Thoracic aorta (tissue), 2 donors: ENCODE measurements around the gene RBMS3. TPM values are rescaled to one million over a fixed set of nuclear protein-coding genes. Genes with fewer than 3 reads are reported as not detected.

Experiments
- ATAC-seq: fragments of 150-250 bp; one replicate; pipeline ENCODE4 v1.8.0; 2017; ENCODE audit warnings: low read depth; ENCODE audit not compliant: insufficient number of reproducible peaks, low FRiP score
- DNase-seq: peaks from one replicate; pipeline ENCODE4 v3.0.0-alpha.2; 2020; ENCODE audit warnings: low spot score
- H3K27ac ChIP-seq, 2 donors: fragments of 200-600 bp; sonication (generic); 1 replicate in 1 of 2; 2 replicates in 1 of 2; pipeline ENCODE4 v1.5.1; 2016; ENCODE audit warnings: mild to moderate bottlenecking in 2 of 2, moderate library complexity in 2 of 2
- H3K27me3 ChIP-seq: fragments of 200-600 bp; sonication (generic); replicated peaks from 2 replicates; pipeline ENCODE4 v1.6.0; 2016; ENCODE audit warnings: mild to moderate bottlenecking; ENCODE audit not compliant: insufficient read depth
- H3K36me3 ChIP-seq: fragments of 200-600 bp; sonication (generic); one replicate; pipeline ENCODE4 v1.5.1; 2016
- H3K4me1 ChIP-seq, 2 donors: fragments of 200-600 bp; sonication (generic); 1 replicate in 1 of 2; 2 replicates in 1 of 2; pipeline versions ENCODE4 v1.5.1 to v1.6.0; 2016; ENCODE audit warnings: low read depth in 2 of 2, mild to moderate bottlenecking in 1 of 2; ENCODE audit not compliant: control insufficient read depth in 1 of 2
- H3K4me3 ChIP-seq: fragments of 200-600 bp; sonication (generic); 2 replicates; pipeline ENCODE4 v1.5.1; 2016; ENCODE audit warnings: mild to moderate bottlenecking
- H3K9me3 ChIP-seq: fragments of 200-600 bp; sonication (generic); 2 replicates; pipeline ENCODE4 v1.5.1; 2016
- CTCF ChIP-seq: fragments of 200-600 bp; sonication (generic); IDR thresholded peaks from one replicate; pipeline ENCODE4 v1.5.1; 2019; ENCODE audit warnings: antibody characterized with exemption
- total RNA-seq, 2 donors: library from RNA; depleted of rRNA; stranded (reverse); fragments of >200 nt; gene quantifications; one replicate each; pipeline versions ENCODE4 v1.1.0 to v1.2.3, GENCODE V29; 2016

Gene RBMS3
- total RNA-seq, 2 donors from 2014 or later: 149 to 186 TPM

GRCh38 chr3:29249829-29250345, 31.0 kb upstream of the RBMS3 start:
- Histone ChIP-seq H3K36me3 (no peaks in the 10 kb centered on the region), H3K27me3 (no peaks in the 10 kb centered on the region), H3K4me1 (no peaks in the 10 kb centered on the region), H3K9me3 (no peaks in the 10 kb centered on the region), H3K4me3 (no peak overlapping the region), H3K27ac (no peak overlapping the region)
- ATAC-seq (no peak), DNase-seq (no peak)
- no peak for TF ChIP-seq CTCF

GRCh38 chr3:29255854-29256696, 24.8 kb upstream of the RBMS3 start:
- no peak overlapping the region for H3K4me3 ChIP-seq
- no peak for ATAC-seq
- DNase-seq: no peak
- no peaks in the 10 kb centered on the region for H3K4me1 ChIP-seq
- no peak for TF ChIP-seq CTCF
- no peak overlapping the region for H3K27ac ChIP-seq
- H3K27me3 ChIP-seq: no peaks in the 10 kb centered on the region
- H3K9me3 ChIP-seq: no peaks in the 10 kb centered on the region
- H3K36me3 ChIP-seq: no peaks in the 10 kb centered on the region

GRCh38 chr3:29258161-29258560, 22.7 kb upstream of the RBMS3 start:
- no peak for TF ChIP-seq CTCF
- H3K27me3 ChIP-seq: no peaks in the 10 kb centered on the region
- no peak for DNase-seq
- no peak overlapping the region for H3K27ac ChIP-seq
- no peaks in the 10 kb centered on the region for H3K36me3 ChIP-seq
- ATAC-seq: no peak
- no peaks in the 10 kb centered on the region for H3K9me3 ChIP-seq
- H3K4me1 ChIP-seq: no peaks in the 10 kb centered on the region
- H3K4me3 ChIP-seq: no peak overlapping the region

GRCh38 chr3:29261119-29261518, 19.8 kb upstream of the RBMS3 start:
- ATAC-seq: no peak
- Histone ChIP-seq H3K27ac (no peak overlapping the region), H3K36me3 (no peaks in the 10 kb centered on the region), H3K4me1 (no peaks in the 10 kb centered on the region), H3K9me3 (no peaks in the 10 kb centered on the region), H3K4me3 (no peak overlapping the region), H3K27me3 (no peaks in the 10 kb centered on the region)
- TF ChIP-seq CTCF: no peak
- DNase-seq: no peak

GRCh38 chr3:29263476-29263875, 17.4 kb upstream of the RBMS3 start:
- ATAC-seq (no peak), DNase-seq (no peak)
- TF ChIP-seq CTCF: no peak
- H3K36me3 ChIP-seq: no peaks in the 10 kb centered on the region
- no peaks in the 10 kb centered on the region for H3K9me3 ChIP-seq
- H3K4me1 ChIP-seq: no peaks in the 10 kb centered on the region
- no peak overlapping the region for H3K27ac ChIP-seq
- no peaks in the 10 kb centered on the region for H3K27me3 ChIP-seq
- no peak overlapping the region for H3K4me3 ChIP-seq
